GM12864 (cell line): ENCODE results near the gene AGTPBP1.

Experiments
- DNase-seq: peaks from one replicate; pipeline ENCODE4 v3.0.0-alpha.2; 2011; ENCODE audit warnings: low read depth
- H3K4me3 ChIP-seq: 2 replicates; pipeline ENCODE4 v1.5.1; 2011; ENCODE audit warnings: mild to moderate bottlenecking, low read depth, low read length, control low read depth
- TF ChIP-seq, protein P1 (sequence below): IDR thresholded peaks from 2 replicates; pipeline ENCODE4 v1.5.1; 2011; ENCODE audit warnings: low read depth, mild to moderate bottlenecking, moderate library complexity, low read length, control low read depth, inconsistent platforms; ENCODE audit errors: missing control alignments

AGTPBP1 gene

DNA sequence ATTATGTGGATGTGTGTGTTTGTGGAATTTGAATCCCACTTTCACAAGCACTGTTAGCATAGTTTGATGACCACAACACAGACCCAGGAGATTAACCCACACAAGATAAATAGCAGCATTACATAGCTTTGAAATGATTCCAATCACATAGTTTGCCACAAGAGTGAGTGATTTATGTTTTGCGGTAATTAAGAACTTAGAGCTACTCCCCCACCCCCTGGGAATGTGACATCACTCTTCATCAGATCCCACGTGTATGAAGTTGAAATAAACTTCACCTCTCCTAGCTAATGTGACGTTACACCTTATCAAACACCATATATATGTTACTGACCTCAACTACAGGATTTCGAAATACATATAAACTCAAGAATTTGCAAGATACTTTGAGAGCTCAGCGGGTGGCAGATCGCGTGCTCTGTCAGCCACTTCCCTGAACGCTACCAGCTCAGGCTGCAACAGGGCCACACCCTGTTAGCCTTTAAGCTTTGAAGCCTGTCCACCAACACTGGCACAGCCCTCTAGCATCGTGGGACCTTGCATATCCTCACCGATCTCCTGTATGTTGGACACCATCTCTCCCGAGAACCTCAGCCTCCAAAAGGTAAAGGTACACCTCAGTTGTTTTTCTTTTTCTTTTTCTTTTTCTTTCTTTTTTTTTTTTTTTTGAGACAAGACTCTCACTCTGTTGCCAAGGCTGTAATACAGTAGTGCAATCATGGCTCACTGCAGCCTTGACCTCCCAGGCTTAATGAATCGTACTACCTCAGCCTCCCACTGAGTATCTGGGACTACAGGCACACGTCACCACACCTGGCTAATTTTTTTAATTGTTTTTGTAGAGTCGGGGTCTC is 1.7 kb upstream of the AGTPBP1 start:
- TF ChIP-seq, protein P1, sequence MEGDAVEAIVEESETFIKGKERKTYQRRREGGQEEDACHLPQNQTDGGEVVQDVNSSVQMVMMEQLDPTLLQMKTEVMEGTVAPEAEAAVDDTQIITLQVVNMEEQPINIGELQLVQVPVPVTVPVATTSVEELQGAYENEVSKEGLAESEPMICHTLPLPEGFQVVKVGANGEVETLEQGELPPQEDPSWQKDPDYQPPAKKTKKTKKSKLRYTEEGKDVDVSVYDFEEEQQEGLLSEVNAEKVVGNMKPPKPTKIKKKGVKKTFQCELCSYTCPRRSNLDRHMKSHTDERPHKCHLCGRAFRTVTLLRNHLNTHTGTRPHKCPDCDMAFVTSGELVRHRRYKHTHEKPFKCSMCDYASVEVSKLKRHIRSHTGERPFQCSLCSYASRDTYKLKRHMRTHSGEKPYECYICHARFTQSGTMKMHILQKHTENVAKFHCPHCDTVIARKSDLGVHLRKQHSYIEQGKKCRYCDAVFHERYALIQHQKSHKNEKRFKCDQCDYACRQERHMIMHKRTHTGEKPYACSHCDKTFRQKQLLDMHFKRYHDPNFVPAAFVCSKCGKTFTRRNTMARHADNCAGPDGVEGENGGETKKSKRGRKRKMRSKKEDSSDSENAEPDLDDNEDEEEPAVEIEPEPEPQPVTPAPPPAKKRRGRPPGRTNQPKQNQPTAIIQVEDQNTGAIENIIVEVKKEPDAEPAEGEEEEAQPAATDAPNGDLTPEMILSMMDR = no peak
- H3K4me3 ChIP-seq = no peak overlapping the region
- no peak for DNase-seq

DNA sequence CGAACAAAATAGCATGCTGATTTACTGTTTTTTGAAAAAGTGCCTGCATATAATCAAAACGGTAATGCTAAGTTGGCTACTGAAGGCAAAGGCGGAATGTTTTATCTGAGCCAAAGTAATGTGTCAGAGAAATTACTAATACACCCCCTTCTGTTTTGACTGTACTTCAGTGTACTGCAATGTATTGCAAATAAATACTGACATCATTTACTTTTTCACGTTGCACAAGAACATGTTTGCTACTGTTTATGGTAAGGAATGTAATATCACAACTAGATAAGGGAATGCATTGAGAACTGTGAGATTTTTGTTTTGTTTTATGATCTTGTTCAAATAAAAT is 813 bp upstream of the AGTPBP1 start:
- TF ChIP-seq, protein P1 = no peak
- H3K4me3 ChIP-seq = peak overlapping the region; percentile 66
- peak; percentile 16 for DNase-seq

GRCh38 chr9:85741095-85741874 is 469 bp downstream of the AGTPBP1 start:
- TF ChIP-seq, protein P1 = no peak
- DNase-seq = peak; percentile 8
- peak overlapping the region; percentile 98 for H3K4me3 ChIP-seq

GRCh38 chr9:85740787-85741094 is 1.0 kb downstream of the AGTPBP1 start:
- no peak for DNase-seq
- TF ChIP-seq, protein P1 = no peak

GRCh38 chr9:85738509-85738908 is 3.2 kb downstream of the AGTPBP1 start:
- no peak for DNase-seq
- TF ChIP-seq, protein P1 = no peak
- H3K4me3 ChIP-seq = no peak overlapping the region

More at GRCh38 chr9:85740787-85741094, 1.0 kb downstream of the AGTPBP1 start:
- H3K4me3 ChIP-seq = peak overlapping the region; percentile 98

- no peak overlapping the region for H3K4me3 ChIP-seq
- DNase-seq = no peak
- TF ChIP-seq, protein P1 = no peak
These were observed 4.1 kb downstream of the AGTPBP1 start for GRCh38 chr9:85737671-85738070.
